Hepatocyte (in vitro differentiated cells): Measurements from ENCODE around the gene IFNL2.

Experiments
- EZH2 ChIP-seq: fragments of 200-600 bp; sonication (generic); IDR thresholded peaks from 2 replicates; pipeline ENCODE4 v1.6.1; 2016; ENCODE audit warnings: antibody characterized with exemption, mild to moderate bottlenecking, borderline replicate concordance
- EZH2phosphoT487 ChIP-seq: fragments of 200-600 bp; sonication (generic); IDR thresholded peaks from one replicate; pipeline ENCODE4 v1.6.1; 2018; ENCODE audit warnings: antibody characterized with exemption, mild to moderate bottlenecking, low read depth, moderate library complexity; ENCODE audit not compliant: unreplicated experiment, severe bottlenecking
- TF ChIP-seq, protein P1 (sequence below): fragments of 200-600 bp; sonication (generic); IDR thresholded peaks from 2 replicates; pipeline ENCODE4 v1.5.1; 2016; ENCODE audit warnings: antibody characterized with exemption, mild to moderate bottlenecking; ENCODE audit not compliant: poor library complexity

- TF ChIP-seq EZH2 (no peak), EZH2phosphoT487 (no peak)
- TF ChIP-seq, protein P1, sequence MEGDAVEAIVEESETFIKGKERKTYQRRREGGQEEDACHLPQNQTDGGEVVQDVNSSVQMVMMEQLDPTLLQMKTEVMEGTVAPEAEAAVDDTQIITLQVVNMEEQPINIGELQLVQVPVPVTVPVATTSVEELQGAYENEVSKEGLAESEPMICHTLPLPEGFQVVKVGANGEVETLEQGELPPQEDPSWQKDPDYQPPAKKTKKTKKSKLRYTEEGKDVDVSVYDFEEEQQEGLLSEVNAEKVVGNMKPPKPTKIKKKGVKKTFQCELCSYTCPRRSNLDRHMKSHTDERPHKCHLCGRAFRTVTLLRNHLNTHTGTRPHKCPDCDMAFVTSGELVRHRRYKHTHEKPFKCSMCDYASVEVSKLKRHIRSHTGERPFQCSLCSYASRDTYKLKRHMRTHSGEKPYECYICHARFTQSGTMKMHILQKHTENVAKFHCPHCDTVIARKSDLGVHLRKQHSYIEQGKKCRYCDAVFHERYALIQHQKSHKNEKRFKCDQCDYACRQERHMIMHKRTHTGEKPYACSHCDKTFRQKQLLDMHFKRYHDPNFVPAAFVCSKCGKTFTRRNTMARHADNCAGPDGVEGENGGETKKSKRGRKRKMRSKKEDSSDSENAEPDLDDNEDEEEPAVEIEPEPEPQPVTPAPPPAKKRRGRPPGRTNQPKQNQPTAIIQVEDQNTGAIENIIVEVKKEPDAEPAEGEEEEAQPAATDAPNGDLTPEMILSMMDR, result no peak
Observed at GRCh38 chr19:39293394-39293793, 25.2 kb downstream of the IFNL2 start.
